ENCODE measurements around the gene KCMF1. TPM values are rescaled to one million over a fixed set of nuclear protein-coding genes. Genes with fewer than 3 reads are reported as not detected.

KCMF1 gene
- total RNA-seq, 2 donors from 2014 or later, result 71.8 to 86.8 TPM

- H3K4me3 Mint-ChIP-seq, result no peak overlapping the region
- H3K36me3 ChIP-seq (ENCODE audit: control insufficient read depth, insufficient read depth, low read length), result no peaks in the 10 kb centered on the region
- DNase-seq, result peak; percentile 84
- peak overlapping the region; percentile 7 for H3K4me3 ChIP-seq (ENCODE audit: low read length)
- no peak overlapping the region for H3K9ac ChIP-seq (ENCODE audit: extremely low read depth, low read length, poor library complexity, severe bottlenecking)
- no peaks in the 10 kb centered on the region for H3K9me3 Mint-ChIP-seq
- 58 to 67% methylated on average over 5 to 14 of the region's 14 CpGs for WGBS, 2 experiments (ENCODE audit: insufficient coverage in 1 of 2, insufficient read length in 1 of 2)
- H3K9me3 ChIP-seq (ENCODE audit: control insufficient read depth, low read length), result no peaks in the 10 kb centered on the region
- no peak overlapping the region for H3K27ac Mint-ChIP-seq
- no peaks in the 10 kb centered on the region for H3K36me3 Mint-ChIP-seq (ENCODE audit: low read depth)
- peaks cover 15% of the 10 kb centered on the region for H3K27me3 Mint-ChIP-seq (ENCODE audit: insufficient read depth)
- H3K27ac ChIP-seq (ENCODE audit: low read depth, low read length), result peak overlapping the region; percentile 2
- H3K27me3 ChIP-seq (ENCODE audit: control insufficient read depth, insufficient read depth, low read length, poor library complexity, severe bottlenecking), result no peaks in the 10 kb centered on the region
- TF ChIP-seq CTCF (conservative IDR thresholded peaks at IDR 0.05), result no peak
- peaks cover 12% of the 10 kb centered on the region for H3K4me1 ChIP-seq (ENCODE audit: control insufficient read depth, insufficient read depth, low read length)
- peaks cover 20% of the 10 kb centered on the region for H3K4me1 Mint-ChIP-seq
Measured at GRCh38 chr2:85064927-85065577, 94.1 kb downstream of the KCMF1 start.

- TF ChIP-seq CTCF (conservative IDR thresholded peaks at IDR 0.05), result no peak
- Mint-ChIP-seq H3K4me3 (no peak overlapping the region), H3K9me3 (no peaks in the 10 kb centered on the region), H3K27me3 (ENCODE audit: insufficient read depth) (peaks cover 14% of the 10 kb centered on the region), H3K27ac (no peak overlapping the region), H3K36me3 (ENCODE audit: low read depth) (no peaks in the 10 kb centered on the region), H3K4me1 (peaks cover 20% of the 10 kb centered on the region)
- Histone ChIP-seq H3K27ac (ENCODE audit: low read depth, low read length) (no peak overlapping the region), H3K9ac (ENCODE audit: extremely low read depth, low read length, poor library complexity, severe bottlenecking) (peak overlapping the region; percentile 4), H3K4me1 (ENCODE audit: control insufficient read depth, insufficient read depth, low read length) (peaks cover 12% of the 10 kb centered on the region), H3K36me3 (ENCODE audit: control insufficient read depth, insufficient read depth, low read length) (no peaks in the 10 kb centered on the region), H3K4me3 (ENCODE audit: low read length) (no peak overlapping the region), H3K27me3 (ENCODE audit: control insufficient read depth, insufficient read depth, low read length, poor library complexity, severe bottlenecking) (no peaks in the 10 kb centered on the region), H3K9me3 (ENCODE audit: control insufficient read depth, low read length) (no peaks in the 10 kb centered on the region)
- DNase-seq, result no peak
- WGBS, 2 experiments (ENCODE audit: insufficient coverage in 1 of 2, insufficient read length in 1 of 2), result 84 to 89% methylated on average over 7 to 11 of the region's 11 CpGs
Measured at GRCh38 chr2:85066006-85066740, 95.2 kb downstream of the KCMF1 start.

- Mint-ChIP-seq H3K36me3 (ENCODE audit: low read depth) (no peaks in the 10 kb centered on the region), H3K4me3 (peak overlapping the region; percentile 40), H3K27ac (peak overlapping the region; percentile 53), H3K27me3 (ENCODE audit: insufficient read depth) (peaks cover 14% of the 10 kb centered on the region), H3K9me3 (no peaks in the 10 kb centered on the region), H3K4me1 (peaks cover 20% of the 10 kb centered on the region)
- H3K4me1 ChIP-seq (ENCODE audit: control insufficient read depth, insufficient read depth, low read length), result peaks cover 12% of the 10 kb centered on the region
- peak; percentile 97 for DNase-seq
- peak; percentile 93 for TF ChIP-seq CTCF (conservative IDR thresholded peaks at IDR 0.05)
- H3K36me3 ChIP-seq (ENCODE audit: control insufficient read depth, insufficient read depth, low read length), result no peaks in the 10 kb centered on the region
- 12 to 33% methylated on average over 9 to 19 of the region's 19 CpGs for WGBS, 2 experiments (ENCODE audit: insufficient coverage in 1 of 2, insufficient read length in 1 of 2)
- H3K27me3 ChIP-seq (ENCODE audit: control insufficient read depth, insufficient read depth, low read length, poor library complexity, severe bottlenecking), result no peaks in the 10 kb centered on the region
- H3K9ac ChIP-seq (ENCODE audit: extremely low read depth, low read length, poor library complexity, severe bottlenecking), result no peak overlapping the region
- H3K9me3 ChIP-seq (ENCODE audit: control insufficient read depth, low read length), result no peaks in the 10 kb centered on the region
- peak overlapping the region; percentile 26 for H3K4me3 ChIP-seq (ENCODE audit: low read length)
- H3K27ac ChIP-seq (ENCODE audit: low read depth, low read length), result no peak overlapping the region
Measured at GRCh38 chr2:85066874-85067351, 96.0 kb downstream of the KCMF1 start.

Data from endodermal cell (in vitro differentiated cells).